Measurements from ENCODE around the gene KCNK15.

GRCh38 chr20:44754554-44754953 lies 8.9 kb downstream of the KCNK15 start:
- TF ChIP-seq CTCF (IDR thresholded peaks at IDR 0.05) (no peak), POLR2A (IDR thresholded peaks at IDR 0.05) (no peak)

Measured in testis (tissue), 2 donors.